GM23248 (cell line): Measurements from ENCODE around the gene GLRX. TPM values are rescaled to one million over a fixed set of nuclear protein-coding genes. Genes with fewer than 3 reads are reported as not detected.

Experiments
- DNase-seq: peaks from one replicate; pipeline ENCODE4 v3.0.0-alpha.2; 2015
- H2AFZ ChIP-seq: fragments of 200-600 bp; sonication (generic); 2 replicates; pipeline ENCODE4 v1.6.1; 2016; ENCODE audit warnings: antibody characterized with exemption
- H3F3A ChIP-seq: fragments of 200-600 bp; sonication (generic); 2 replicates; pipeline ENCODE4 v1.6.1; 2016; ENCODE audit warnings: mild to moderate bottlenecking, antibody characterized with exemption, mixed run types; ENCODE audit not compliant: insufficient read depth
- H3K27ac ChIP-seq: fragments of 200-600 bp; sonication (generic); 2 replicates; pipeline ENCODE4 v1.5.1; 2016; ENCODE audit warnings: mild to moderate bottlenecking
- H3K27me3 ChIP-seq: fragments of 200-600 bp; sonication (generic); replicated peaks from 2 replicates; pipeline ENCODE4 v1.6.1; 2016; ENCODE audit warnings: mild to moderate bottlenecking; ENCODE audit not compliant: insufficient read depth
- H3K36me3 ChIP-seq: fragments of 200-600 bp; sonication (generic); 2 replicates; pipeline ENCODE4 v1.6.1; 2016; ENCODE audit warnings: low read depth, mild to moderate bottlenecking
- H3K4me1 ChIP-seq: fragments of 200-600 bp; sonication (generic); 2 replicates; pipeline ENCODE4 v1.6.1; 2016; ENCODE audit warnings: mild to moderate bottlenecking; ENCODE audit not compliant: insufficient read depth
- H3K4me2 ChIP-seq: fragments of 200-600 bp; sonication (generic); one replicate; pipeline ENCODE4 v1.6.1; 2016; ENCODE audit warnings: mild to moderate bottlenecking; ENCODE audit not compliant: unreplicated experiment
- H3K4me3 ChIP-seq: fragments of 200-600 bp; sonication (generic); 2 replicates; pipeline ENCODE4 v1.5.1; 2016; ENCODE audit warnings: mild to moderate bottlenecking
- H3K79me2 ChIP-seq: fragments of 200-600 bp; sonication (generic); 2 replicates; pipeline ENCODE4 v1.6.1; 2016; ENCODE audit warnings: mild to moderate bottlenecking; ENCODE audit not compliant: insufficient read depth
- H3K9ac ChIP-seq: fragments of 200-600 bp; sonication (generic); 2 replicates; pipeline ENCODE4 v1.6.1; 2016; ENCODE audit warnings: mild to moderate bottlenecking
- H3K9me2 ChIP-seq: fragments of 200-600 bp; sonication (generic); 2 replicates; pipeline ENCODE4 v1.6.1; 2016; ENCODE audit warnings: mixed run types, mild to moderate bottlenecking, moderate library complexity; ENCODE audit not compliant: insufficient read depth
- H3K9me3 ChIP-seq: fragments of 200-600 bp; sonication (generic); one replicate; pipeline ENCODE4 v1.6.1; 2017; ENCODE audit warnings: low read depth
- H4K20me1 ChIP-seq: fragments of 200-600 bp; sonication (generic); 2 replicates; pipeline ENCODE4 v1.6.0; 2016; ENCODE audit not compliant: insufficient read depth
- EZH2 ChIP-seq: fragments of 200-600 bp; sonication (generic); IDR thresholded peaks from 2 replicates; pipeline ENCODE4 v1.6.1; 2018; ENCODE audit warnings: antibody characterized with exemption, mild to moderate bottlenecking; ENCODE audit not compliant: insufficient read depth, poor library complexity, severe bottlenecking
- EZH2phosphoT487 ChIP-seq: fragments of 200-600 bp; sonication (generic); IDR thresholded peaks from 2 replicates; pipeline ENCODE4 v1.6.1; 2018; ENCODE audit warnings: antibody characterized with exemption, moderate library complexity, mild to moderate bottlenecking, low read depth; ENCODE audit not compliant: insufficient read depth
- WGBS, 2 experiments: methylation state at CpG; one replicate each; pipeline ENCODE4 v1.1.6; 2015 to 2017; ENCODE audit warnings: low lambda C conversion rate in 2 of 2, low coverage in 1 of 2; ENCODE audit errors: missing lambda C conversion rate in 2 of 2; 5-methylcytosine and 5-hydroxymethylcytosine counted together
- in situ Hi-C: fragments of 300-500 bp; cut with MboI; formaldehyde crosslinking; loops from 2 replicates; pipeline ENCODE4 v1.15.0; 2020
- polyA plus RNA-seq: library from polyadenylated mRNA; unstranded; fragments of >200 nt; fragmentation: Nextera tagmentation; extraction: Ambion mirVana; gene quantifications from 2 replicates; pipeline ENCODE4 v1.2.1, GENCODE V29; 2016
- total RNA-seq: library from RNA; depleted of rRNA; stranded (reverse); fragments of >200 nt; shearing (Covaris generic); gene quantifications from 2 replicates; pipeline ENCODE4 v1.2.3, GENCODE V29; 2014

Gene GLRX
- total and polyA plus RNA-seq, 2 experiments from 2014 or later = 144 to 316 TPM

DNA sequence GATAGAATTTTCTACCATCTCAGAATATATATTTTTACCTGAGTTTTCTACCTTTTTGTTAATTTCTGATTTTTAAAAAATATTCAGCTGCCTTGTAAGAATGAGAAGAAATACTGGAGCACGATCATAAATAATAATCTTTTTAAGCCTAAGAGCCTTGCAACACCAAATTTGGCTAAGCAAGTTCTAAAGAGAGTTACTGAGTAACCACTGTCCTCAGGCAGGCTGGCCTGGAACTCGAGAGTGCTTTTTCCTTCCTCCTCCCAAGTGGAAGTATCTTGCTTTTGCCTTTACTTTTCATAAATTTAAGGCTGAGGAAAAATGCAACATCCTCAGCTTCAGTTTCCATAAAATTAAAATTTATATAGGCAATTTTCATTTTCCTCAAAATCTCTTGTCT, 21.0 kb downstream of the GLRX start:
- peak; percentile 33 for DNase-seq
- Histone ChIP-seq H3K27me3 (no peaks in the 10 kb centered on the region), H3K4me2 (no peak overlapping the region), H3K36me3 (0 out of 2 replicates have a peak, but pooled peaks cover 5% of the 10 kb centered on the region), H3K9me3 (no peaks in the 10 kb centered on the region), H3K27ac (no peak overlapping the region), H4K20me1 (no peaks in the 10 kb centered on the region), H3F3A (peaks cover 21% of the 10 kb centered on the region; the same call in 1 of the 2 replicates), H3K4me3 (no peak overlapping the region), H2AFZ (no peak overlapping the region), H3K79me2 (no peaks in the 10 kb centered on the region), H3K4me1 (no peaks in the 10 kb centered on the region; the same call in 1 of the 2 replicates), H3K9me2 (no peaks in the 10 kb centered on the region), H3K9ac (no peak overlapping the region)
- TF ChIP-seq EZH2 (no peak), EZH2phosphoT487 (no peak)
- in situ Hi-C loops = no loop called here
- 32 to 43% methylated on average over 2 of the region's 2 CpGs for WGBS, 2 experiments

DNA sequence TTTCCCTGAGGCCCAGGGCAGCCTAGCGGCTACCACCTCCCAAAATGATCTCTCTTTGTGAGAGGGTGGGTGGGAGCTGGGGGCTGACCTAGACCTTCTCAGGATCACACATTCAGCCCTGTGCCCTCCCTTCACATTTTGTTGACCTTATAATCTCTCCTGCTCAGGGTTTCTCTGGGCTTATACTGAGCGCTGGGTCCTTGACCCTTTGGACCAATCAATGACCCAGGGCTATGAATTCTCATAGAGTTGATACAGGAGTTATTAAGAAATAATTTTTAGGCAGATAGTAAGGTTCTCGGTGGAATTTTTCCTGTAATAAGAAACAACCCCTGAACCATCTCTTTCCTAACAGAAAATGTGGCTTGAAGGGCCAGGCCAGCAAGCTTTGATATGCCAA, 22.0 kb downstream of the GLRX start:
- DNase-seq = no peak
- no peak overlapping the region for H3K4me2 ChIP-seq
- H3K9me3 ChIP-seq = no peaks in the 10 kb centered on the region
- WGBS, 2 experiments = 98 to 100% methylated on average over 3 of the region's 3 CpGs
- no peak overlapping the region for H2AFZ ChIP-seq
- H3K4me3 ChIP-seq = no peak overlapping the region
- no peaks in the 10 kb centered on the region for H3K79me2 ChIP-seq
- H3K36me3 ChIP-seq = peaks cover 13% of the 10 kb centered on the region
- no peaks in the 10 kb centered on the region for H3K9me2 ChIP-seq
- peaks cover 21% of the 10 kb centered on the region; the same call in 1 of the 2 replicates for H3F3A ChIP-seq
- in situ Hi-C loops = no loop called here
- no peaks in the 10 kb centered on the region for H3K27me3 ChIP-seq
- H3K9ac ChIP-seq = no peak overlapping the region
- no peaks in the 10 kb centered on the region; the same call in 1 of the 2 replicates for H3K4me1 ChIP-seq
- TF ChIP-seq EZH2phosphoT487 = no peak
- no peak for TF ChIP-seq EZH2
- H3K27ac ChIP-seq = no peak overlapping the region
- H4K20me1 ChIP-seq = no peaks in the 10 kb centered on the region

DNA sequence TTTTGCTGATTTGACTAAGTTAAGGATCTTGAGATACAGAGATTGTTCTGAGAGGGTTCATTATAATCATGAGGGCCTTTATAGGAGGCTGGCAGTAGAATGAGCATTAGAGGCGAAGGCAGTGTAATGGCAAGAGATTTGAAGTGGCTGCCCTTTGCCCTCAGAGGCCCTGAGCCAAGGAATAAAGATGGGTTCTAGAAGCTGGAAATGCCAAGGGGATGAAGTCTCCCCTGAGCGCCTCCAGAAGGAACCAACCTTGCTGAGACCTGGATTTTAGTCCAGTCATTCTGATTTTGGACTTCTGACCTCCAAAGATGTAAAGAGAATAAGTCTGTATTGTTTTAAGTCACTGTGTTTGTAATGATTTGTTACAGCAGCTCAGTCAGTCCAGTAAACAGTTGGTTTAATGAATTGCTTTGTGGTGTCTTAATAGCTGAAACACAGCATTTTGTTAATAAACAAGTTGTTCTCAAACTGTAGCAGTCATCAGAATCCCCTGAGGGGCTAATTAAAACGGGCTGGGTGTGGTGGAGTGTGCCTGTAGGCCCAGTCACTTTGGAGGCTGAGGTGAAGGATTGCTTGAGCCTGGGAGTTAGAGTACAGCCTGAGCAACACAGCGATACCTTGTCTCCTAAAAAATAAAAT, 23.2 kb downstream of the GLRX start:
- in situ Hi-C loops = no loop called here
- H2AFZ ChIP-seq = no peak overlapping the region
- no peak overlapping the region for H3K4me2 ChIP-seq
- peaks cover 21% of the 10 kb centered on the region; the same call in 1 of the 2 replicates for H3F3A ChIP-seq
- peaks cover under 1% of the 10 kb centered on the region for H3K4me1 ChIP-seq
- H3K36me3 ChIP-seq = peaks cover 14% of the 10 kb centered on the region
- H4K20me1 ChIP-seq = no peaks in the 10 kb centered on the region
- H3K4me3 ChIP-seq = no peak overlapping the region
- no peak overlapping the region for H3K27ac ChIP-seq
- H3K79me2 ChIP-seq = no peaks in the 10 kb centered on the region
- 89 to 96% methylated on average over 4 of the region's 4 CpGs for WGBS, 2 experiments
- no peaks in the 10 kb centered on the region for H3K9me3 ChIP-seq
- DNase-seq = no peak
- no peak overlapping the region for H3K9ac ChIP-seq
- no peaks in the 10 kb centered on the region for H3K27me3 ChIP-seq
- TF ChIP-seq EZH2phosphoT487 = no peak
- no peak for TF ChIP-seq EZH2
- no peaks in the 10 kb centered on the region for H3K9me2 ChIP-seq

DNA sequence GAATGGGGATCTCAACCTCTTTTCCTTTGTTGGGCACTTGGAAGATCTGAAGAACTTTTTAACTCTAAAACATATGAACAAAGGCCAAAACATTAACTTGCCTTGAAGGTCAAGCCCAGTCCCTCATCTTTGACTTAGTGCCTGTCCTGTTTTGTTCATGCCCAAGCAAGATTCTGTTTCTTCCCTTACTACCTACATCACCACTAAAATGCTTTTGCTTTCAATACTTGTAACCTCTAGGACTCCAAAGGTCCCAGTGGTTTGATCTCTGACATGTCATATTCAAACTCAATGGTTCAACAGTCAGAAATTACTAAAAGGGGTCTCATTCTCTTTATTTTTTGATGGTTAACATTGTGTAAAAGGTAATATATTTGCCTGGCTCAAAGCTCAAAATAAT, 24.0 kb downstream of the GLRX start:
- no peaks in the 10 kb centered on the region for H3K9me3 ChIP-seq
- H3K4me3 ChIP-seq = no peak overlapping the region
- H3K36me3 ChIP-seq = peaks cover 17% of the 10 kb centered on the region
- H3K9ac ChIP-seq = no peak overlapping the region
- H4K20me1 ChIP-seq = no peaks in the 10 kb centered on the region
- H3K79me2 ChIP-seq = no peaks in the 10 kb centered on the region
- in situ Hi-C loops = no loop called here
- peaks cover 8% of the 10 kb centered on the region for H3K4me1 ChIP-seq
- no peak overlapping the region for H2AFZ ChIP-seq
- H3K9me2 ChIP-seq = no peaks in the 10 kb centered on the region
- H3K27ac ChIP-seq = no peak overlapping the region
- no peaks in the 10 kb centered on the region for H3K27me3 ChIP-seq
- TF ChIP-seq EZH2phosphoT487 (no peak), EZH2 (no peak)
- no peak overlapping the region for H3K4me2 ChIP-seq
- no peak for DNase-seq
- peaks cover 24% of the 10 kb centered on the region; the same call in 1 of the 2 replicates for H3F3A ChIP-seq

DNA sequence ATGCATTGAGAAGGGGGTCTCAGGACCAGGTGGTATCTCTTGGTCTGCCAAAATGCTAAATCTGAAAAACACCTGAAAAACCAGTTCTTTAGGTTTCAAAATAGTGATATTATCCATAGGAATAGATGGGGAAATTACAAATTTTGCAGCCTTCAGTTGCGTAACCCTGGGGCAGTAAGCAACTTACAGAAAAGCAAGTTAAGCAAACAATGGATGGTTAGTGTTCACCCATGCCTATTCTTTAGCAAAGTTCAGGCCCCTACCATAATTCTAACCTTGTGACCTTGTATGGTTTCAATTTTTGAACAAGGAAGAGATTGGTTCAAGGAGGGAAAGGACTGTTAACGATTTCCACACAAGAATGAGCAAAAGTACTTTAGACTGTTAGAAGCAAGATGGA, 24.5 kb downstream of the GLRX start:
- Histone ChIP-seq H3K9me2 (no peaks in the 10 kb centered on the region), H3K79me2 (no peaks in the 10 kb centered on the region), H3K4me2 (no peak overlapping the region), H3K4me3 (no peak overlapping the region), H3K36me3 (peaks cover 22% of the 10 kb centered on the region), H3K9me3 (no peaks in the 10 kb centered on the region), H3K9ac (no peak overlapping the region), H3F3A (peaks cover 25% of the 10 kb centered on the region; the same call in 1 of the 2 replicates), H3K27ac (no peak overlapping the region), H2AFZ (no peak overlapping the region), H3K4me1 (peaks cover 12% of the 10 kb centered on the region), H3K27me3 (no peaks in the 10 kb centered on the region), H4K20me1 (no peaks in the 10 kb centered on the region)
- 96 to 99% methylated on average over 2 of the region's 2 CpGs for WGBS, 2 experiments
- TF ChIP-seq EZH2 (no peak), EZH2phosphoT487 (no peak)
- in situ Hi-C loops = no loop called here
- DNase-seq = no peak
